Measurements from ENCODE around the gene IFITM5.

DNA sequence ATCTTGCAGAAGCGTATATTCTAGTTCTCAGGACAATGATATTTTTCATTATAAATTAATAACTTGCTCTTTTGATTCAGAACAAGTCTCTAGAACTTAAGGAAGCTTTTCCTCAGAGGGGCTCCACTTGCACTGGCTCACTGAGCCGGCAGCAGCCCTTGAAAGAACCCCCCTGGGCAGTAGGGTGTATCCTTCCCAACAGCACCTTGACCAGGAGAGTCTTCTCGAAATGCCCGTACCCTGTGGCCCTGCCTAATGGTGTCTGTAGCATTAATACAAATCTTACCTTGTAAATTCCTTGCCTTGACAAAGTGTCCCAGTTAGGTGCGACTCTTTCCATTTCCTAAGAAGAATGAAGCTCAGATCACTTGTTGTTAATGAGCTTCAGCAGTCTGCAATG is 49.1 kb downstream of the IFITM5 start:
- no peak for TF ChIP-seq FOXM1 (IDR thresholded peaks at IDR 0.05; ENCODE audit: borderline replicate concordance)
- no peak for TF ChIP-seq CTBP1 (IDR thresholded peaks at IDR 0.05; ENCODE audit: borderline replicate concordance)
- no peak for TF ChIP-seq SUZ12 (IDR thresholded peaks at IDR 0.05)
- no peak for TF ChIP-seq FOXA1 (IDR thresholded peaks at IDR 0.05)
- no peak for TF ChIP-seq SP1 (IDR thresholded peaks at IDR 0.05)
- TF ChIP-seq BHLHE40 (IDR thresholded peaks at IDR 0.05; ENCODE audit: borderline replicate concordance): no peak
- TF ChIP-seq ARNT (IDR thresholded peaks at IDR 0.05): no peak

Measured in HEK293T (cell line).